UCSD-AML1 (cell line): ENCODE results near the gene SCAMP3.
"Not testable (repeated sequence)": the region's sequence is repeated elsewhere in the genome, so short reads cannot be mapped to it uniquely, and the experiment has no call there.

Experiments used
- DNase-seq: peaks from one replicate; lab custom pipeline; 2025; ENCODE audit not compliant: unreplicated experiment; lab: John Stamatoyannopoulos, UW

SCAMP3 gene

DNA sequence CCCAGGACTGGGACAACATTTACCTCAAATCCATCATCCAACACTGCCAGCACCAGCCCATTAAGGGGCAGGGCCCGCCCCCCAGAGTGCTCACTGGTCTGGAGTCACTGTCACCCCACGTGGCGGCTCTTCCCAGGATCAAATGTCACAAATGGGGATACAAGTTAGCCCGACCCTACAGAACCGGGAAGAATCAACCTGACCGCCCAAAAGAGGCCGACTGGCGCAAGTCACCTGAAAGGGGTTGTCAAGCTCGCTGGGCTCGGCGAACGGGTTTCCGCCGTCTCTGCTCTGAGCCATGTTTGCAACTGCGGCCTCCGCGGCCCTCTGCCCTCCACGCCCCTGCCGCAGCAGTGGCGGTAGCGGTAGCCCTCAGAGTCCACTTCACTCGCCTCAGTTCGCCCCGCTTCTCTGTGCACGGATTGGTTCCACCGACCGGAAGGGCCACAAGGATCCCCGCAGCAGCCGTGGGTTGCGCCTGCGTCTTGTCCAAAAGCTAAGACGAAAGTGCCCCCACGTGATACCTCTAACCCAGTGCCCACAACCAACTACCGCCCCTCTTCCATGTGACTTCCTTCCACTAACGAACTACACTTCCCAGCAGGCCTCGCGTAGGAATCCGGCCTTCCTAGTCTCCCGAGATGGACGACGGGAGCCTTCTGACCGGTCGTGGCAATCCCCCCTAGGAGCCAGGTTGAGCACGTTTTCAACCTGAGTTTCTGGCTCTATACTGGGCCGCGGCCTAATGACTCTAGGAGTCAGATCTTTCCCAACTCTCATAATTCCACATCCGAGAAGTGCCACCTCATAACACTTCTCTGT lies at the start of gene SCAMP3:
Gene SCAMP3, minus strand, starts transcription at position 509 of the 822 bp plus-strand sequence. Its CDS starts 209 bp downstream, at position 300.
- peak; percentile 93 for DNase-seq

DNA sequence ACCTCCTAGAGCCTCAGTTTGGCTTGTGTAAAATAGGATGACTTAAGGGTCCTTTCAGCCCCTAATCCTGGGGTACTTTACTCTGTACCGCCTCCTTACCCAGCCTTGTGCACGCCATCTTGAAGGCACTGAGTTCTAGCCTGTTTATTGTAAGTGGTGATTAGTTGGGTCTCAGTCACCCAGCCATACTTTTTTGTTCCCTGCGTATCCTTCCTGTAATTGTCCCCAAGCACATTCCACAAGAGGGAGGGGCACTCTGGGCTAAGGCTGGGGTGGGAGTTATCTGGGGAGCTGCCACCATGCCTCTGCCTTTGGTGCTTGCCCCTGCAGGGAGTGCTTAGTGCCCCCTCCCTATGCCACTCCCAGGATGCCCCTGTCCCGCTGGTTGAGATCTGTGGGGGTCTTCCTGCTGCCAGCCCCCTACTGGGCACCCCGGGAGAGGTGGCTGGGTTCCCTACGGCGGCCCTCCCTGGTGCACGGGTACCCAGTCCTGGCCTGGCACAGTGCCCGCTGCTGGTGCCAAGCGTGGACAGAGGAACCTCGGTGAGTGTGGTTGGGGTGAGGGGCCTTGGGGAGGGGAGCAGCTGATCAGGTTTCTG lies 47.4 kb upstream of the SCAMP3 start:
- no peak for DNase-seq

DNA sequence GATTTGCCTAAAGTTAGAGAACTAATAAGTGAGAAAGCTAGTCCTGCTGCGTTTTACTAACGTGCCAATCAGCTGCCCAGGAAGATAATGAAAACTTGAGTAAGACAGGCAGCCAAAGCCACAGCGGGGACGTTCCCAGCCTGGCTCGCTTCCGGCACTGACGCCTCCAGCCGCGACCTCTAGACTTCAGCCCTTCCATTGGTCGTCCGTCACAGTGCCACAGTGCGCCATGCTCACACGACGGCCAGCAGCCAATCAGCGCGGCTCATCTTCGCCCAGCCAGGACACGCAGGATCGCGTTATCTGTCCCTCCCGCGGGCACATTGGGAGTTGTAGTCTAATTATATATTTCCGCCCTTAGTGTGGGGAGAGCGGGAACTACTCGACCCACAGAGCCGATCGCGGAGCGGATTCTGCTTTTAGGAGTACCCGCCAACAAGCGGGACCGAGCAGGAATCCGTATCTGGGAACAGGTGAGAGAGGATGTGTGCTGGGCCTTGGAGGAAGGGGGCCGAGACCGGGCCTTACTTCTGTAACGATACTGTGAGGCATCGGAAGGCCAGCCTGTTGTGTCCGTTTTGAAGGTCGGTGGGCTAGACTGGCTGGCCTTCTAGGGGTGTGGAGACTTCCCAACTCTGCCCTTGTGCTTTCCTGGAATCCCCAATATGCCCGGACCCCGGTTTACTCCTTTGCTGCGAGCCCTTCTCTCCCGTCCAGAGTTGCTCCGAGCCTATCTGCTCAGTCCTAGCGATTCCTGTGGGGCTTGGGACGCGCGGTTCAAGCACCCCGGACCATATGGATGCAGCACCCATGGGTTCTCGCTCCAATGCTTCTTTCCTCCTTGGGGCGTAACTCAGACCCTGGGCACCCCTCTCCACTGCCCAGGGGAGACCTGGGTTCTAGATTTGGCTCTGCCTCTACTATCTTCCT lies 46.6 kb upstream of the SCAMP3 start, which contains the start of gene FDPS:
Gene FDPS, plus strand, starts transcription at position 374 of the 930 bp plus-strand sequence. CDS start 924 bp downstream, outside the sequence.
- peak; percentile 98 for DNase-seq

DNA sequence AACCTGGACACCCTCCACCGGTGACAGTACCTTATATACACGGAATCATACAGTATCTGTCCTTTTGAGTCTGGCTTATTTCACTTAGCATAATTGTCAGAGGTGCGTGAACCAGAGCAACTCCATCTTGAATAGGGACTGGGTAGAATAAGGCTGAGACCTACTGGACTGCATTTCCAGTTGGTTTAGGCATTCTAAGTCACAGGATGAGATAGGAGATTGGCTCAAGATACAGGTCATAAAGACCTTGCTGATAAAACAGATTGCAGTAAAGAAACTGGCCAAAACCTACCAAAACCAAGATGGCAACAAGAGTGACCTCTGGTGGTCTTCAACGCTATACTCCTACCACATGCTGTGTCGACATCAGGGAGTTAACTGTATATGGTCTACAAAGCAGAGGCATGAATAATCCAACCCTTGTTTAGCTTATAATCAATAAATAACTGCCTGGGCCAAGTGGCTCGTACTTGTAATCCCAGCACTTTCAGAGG lies 45.1 kb upstream of the SCAMP3 start:
- no peak for DNase-seq

DNA sequence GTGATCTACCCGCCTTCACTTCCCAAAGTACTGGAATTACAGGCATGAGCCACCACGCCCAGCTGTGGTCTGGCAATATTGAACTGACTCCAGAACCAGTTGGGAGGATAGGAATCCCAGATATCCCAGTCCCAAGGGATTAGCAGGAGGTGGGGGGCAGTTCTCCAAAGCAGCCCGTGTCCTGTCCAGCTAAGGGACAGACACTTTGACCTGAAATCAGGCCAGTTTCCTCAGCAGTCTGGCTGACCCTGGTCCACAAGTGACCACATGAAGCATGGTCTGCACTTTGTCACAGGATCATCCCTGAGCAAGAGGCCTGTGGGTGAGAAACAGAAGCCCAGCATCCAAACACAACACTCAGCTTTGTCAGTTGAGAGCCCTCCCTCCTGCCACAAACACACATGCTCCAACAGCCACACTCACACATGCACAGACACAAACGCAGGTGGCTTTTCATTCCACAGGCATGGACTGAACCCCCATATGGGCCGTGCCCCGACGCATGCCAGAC lies 43.8 kb upstream of the SCAMP3 start:
- no peak for DNase-seq

DNA sequence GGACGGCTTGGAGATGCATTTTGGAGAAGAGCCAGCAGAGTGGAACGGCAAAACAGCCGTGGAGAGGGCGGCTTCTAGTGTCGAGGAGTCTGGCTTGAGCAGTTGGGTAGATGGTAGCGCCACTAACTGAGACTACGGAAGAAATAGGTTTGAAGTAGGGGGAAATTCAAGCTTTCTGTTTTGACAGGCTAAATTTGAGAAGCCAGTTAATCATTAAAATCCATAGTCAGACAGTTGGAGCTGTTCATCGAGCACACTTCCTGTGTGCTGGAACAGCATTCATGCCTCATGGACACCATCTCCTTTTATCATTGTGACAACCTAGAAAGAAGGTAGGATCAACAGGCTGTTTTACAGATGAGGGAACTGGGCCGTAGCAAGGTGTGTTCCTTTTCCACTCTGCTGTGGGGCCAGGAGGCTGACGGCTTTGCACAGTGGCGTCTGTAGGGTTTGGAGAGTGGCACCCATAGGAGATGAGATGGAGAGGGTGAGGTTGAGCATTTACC lies 42.5 kb upstream of the SCAMP3 start:
- no peak for DNase-seq

DNA sequence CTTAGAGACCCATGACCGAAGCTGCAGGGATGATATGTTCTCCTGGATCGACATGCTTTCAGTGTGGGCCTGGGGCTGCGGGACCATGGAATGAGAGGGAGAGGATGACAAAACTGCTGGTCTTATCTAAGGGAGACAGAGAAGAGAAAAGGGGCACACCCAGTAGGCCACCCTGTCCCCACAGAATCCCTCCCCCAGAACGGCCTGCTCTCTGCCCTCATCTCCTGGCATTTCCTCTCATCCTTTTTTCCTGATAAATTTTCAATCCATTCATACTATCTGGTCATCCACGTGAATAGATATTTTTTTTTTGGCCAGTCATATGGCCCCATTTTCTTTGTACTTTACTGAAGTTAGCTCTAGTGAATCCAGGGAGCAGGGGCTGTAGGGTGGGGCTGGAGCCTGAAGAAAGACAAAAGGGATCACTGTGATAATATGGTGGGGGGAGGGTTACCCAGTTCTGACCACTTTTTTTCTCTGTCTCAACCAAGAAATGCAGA lies 39.2 kb upstream of the SCAMP3 start, which contains the start of gene PKLR:
Gene PKLR, minus strand, starts transcription at position 97 of the 500 bp plus-strand sequence. Its CDS starts 43 bp downstream, at position 54.
- no peak for DNase-seq

DNA sequence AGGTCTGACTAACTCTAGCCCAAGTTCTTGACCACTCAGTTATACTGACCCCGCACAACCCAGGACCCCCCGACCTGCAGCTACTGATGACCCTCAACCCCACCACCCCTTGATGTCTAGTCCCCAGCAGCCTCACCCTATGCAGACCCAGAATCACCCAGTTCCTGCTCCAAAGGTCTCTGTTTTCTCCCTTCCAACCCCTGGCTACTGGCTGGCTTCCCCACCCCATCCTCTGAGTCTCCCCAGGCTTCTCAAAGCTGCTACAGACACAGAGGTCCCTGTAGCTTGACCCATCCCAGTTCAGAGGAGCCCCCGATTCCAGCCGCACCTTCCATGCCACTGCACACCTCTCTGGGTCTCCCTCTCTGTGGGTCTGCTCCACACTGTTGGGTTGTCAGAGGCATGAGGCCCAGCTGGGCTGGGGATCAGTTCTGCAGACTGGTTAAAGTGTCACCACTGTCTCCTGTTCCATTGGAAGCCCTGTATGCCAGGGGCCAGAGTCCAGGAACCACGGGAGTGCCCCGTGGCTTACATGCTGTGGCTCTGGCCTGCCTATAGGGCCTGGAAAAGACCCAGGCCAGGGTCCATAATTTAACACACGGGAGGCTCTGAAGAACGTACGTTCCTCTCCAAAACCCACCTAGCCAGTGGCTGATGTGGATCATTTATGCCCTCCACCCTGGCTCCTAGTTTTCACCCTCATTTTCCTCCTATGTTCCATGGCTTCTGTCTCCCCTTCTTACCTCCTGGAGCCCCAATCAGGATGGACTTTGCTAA lies 38.6 kb upstream of the SCAMP3 start:
- DNase-seq, result no peak

DNA sequence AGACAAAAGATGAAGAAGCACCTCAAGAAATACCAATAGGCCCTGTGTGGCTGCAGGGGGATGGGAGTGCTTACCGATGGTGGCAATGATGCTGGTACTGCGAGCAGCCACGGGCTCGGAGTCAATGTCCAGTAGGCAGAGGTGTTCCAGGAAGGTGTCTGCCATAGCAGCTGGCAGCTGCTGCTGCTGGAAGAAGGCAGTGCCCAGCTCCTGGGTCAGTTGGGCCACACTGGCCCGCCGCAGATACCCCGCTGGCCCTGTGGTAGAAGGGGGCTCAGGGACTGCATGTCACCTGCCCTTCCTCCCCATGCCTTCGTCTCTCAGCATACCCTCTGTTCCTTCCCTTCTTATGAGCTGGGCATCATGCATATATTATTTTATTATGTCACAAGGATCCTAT lies 37.9 kb upstream of the SCAMP3 start:
- DNase-seq, result no peak

DNA sequence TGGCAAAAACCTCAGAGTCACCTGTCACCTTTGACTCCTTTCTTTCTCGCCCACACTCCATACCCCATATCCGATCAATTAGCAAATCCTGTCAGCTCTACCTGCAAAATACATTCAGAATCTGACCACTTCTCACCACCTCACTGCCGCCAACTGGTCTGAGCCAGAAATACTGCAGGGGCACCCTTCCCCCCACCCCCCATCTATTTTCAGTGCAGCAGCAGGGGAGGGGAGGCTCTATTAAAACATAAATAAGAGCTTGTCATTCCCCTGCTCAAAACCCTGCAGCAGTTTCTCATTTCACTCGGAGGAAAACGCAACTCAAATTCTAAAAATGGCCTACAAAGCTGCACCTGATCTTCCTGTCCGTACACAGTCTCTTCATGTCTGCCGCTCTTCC lies 35.2 kb upstream of the SCAMP3 start:
- DNase-seq, result no peak

DNA sequence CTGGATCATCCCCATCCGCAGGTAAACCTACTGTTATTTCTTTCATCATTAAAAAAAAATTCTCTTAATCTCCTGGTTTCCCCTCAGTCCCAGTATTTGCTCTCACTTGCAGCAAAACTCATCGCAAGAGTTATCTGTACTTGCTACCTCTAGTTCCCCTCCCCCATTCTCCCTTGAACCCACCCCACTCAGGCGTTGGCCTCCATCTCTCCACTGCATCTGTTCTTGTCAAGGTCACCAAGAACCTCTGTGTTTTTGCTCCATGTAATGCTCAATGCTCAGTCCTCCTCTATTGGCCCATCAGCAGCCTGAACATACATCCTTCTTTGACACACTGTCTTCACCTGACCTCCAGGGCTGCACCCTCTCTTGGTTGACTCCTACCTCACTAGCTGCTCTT lies 34.5 kb upstream of the SCAMP3 start:
- DNase-seq, result no peak

DNA sequence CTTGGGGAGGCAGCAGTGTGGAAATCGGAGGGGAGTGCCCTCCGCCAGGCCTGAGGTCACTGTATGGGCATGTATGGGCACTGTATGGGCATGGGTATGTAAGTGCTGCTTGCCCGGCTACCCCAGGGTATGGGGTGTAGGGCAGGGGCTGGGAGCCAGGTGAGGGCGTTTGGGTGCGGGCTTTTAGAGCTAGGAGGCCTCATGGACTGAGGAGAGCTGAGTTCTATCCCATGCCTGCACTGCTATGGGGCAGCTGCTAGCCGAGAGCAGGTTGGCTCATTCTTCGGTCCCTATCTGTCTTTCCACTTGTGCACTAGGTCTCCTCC lies 33.7 kb upstream of the SCAMP3 start:
- DNase-seq, result no peak

DNA sequence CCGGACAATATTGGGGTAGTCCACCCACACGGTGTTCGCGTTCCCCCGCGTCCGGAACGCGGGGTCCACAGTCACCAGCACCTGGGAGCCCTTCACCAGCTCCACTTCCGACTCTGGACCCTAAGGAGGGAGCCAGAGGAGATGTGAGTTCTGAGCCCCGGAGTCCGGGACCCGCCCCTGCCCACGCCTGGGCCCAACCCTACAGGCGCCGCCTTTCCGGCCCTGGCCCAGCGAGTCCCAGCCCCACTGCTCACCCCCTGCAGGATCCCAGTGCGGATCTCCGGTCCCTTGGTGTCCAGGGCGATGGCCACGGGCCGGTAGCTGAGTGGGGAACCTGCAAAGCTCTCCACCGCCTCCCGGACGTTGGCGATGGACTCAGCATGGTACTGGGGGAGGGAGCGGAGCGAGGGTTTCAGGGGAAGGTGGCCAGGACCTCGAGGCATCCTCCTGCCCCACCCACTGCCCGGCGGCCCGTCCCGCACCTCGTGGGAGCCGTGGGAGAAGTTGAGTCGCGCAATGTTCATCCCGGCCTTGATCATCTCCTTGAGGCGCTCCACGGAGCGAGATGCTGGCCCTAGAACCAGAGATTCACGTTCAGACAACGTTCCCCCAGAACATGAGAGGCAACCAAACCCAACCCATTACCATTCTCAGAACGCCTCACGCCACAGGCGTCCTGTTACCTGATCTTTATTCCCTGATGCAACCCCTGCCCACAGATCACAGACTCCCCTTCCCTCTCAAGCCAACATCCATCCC lies 33.2 kb upstream of the SCAMP3 start:
- no peak for DNase-seq

DNA sequence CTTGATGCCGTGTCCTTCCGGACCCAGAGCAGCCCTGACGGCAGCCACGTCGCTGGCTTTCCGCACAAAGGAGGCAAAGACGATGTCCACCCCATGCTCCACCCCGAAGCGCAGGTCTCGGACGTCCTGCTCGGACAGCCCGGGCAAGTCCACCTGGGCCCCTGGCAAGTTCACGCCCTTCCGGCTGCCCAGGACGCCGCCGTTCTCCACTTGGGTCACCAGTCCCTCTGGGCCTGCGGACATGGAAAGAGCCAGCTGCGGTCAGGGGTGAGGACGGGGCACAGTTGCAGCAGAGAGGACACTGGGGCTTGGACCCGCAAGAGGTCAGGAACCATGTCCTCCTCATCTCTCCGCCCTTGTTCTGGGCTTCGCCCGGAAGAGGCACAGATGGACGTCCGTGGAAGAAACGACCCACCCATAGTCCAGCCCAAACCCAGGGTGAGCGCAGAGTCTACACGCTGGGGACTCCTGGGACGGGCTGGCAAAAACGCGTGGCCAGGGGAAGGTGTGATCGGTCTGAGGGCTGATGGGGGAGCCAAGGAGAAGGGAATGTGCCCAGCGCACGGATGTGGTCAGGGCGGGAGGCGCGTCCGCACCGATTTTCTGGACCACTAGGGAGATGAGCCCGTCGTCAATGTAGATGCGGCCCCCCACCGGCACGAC lies 32.5 kb upstream of the SCAMP3 start:
- DNase-seq, result no peak

DNA sequence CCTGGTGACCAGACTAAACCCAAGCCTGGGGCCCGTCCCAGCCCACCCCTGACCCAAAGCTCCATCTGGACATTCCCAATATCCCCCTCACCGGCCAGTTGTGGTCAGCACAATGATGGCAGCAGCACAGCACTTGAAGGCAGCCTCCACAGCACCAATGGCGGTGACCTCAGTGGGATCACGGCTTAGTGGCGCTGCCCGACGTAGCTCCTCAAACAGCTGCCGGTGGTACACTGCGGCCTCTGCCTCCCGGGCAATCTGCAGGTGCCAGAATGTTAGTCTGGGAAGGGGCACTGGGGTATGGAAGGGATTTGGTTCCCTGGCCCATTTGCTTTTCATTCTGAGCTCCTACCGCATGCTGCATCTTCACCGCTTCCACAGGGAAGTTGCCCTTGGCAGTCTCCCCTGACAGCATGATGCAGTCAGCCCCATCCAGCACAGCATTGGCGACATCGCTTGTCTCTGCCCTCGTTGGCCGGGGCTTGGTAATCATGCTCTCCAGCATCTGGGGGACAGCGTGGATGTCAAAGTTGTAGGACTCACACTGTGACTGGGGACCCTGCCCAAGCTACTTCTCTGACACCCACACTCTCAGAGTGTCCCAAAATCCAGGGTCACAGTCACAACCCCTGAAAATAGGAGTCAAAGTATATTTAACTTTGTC lies 31.1 kb upstream of the SCAMP3 start:
- no peak for DNase-seq

DNA sequence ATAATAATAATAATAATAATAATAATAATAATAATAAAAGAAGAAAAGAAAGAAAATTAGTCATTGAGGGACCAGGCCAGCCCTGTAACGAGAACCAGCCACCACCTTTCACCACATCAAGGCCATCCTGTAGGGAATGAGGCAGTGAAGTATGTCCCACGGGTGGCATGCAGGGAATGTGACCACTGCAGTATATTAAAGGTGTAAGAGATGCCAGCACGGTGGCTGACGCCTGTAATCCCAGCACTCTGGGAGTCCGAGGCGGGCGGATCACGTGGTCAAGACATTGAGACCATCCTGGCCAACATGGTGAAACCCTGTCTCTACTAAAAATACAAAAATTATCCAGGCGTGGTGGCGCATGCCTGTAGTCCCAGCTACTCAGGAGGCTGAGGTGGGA lies 28.8 kb upstream of the SCAMP3 start:
- DNase-seq, result not testable (repeated sequence)

DNA sequence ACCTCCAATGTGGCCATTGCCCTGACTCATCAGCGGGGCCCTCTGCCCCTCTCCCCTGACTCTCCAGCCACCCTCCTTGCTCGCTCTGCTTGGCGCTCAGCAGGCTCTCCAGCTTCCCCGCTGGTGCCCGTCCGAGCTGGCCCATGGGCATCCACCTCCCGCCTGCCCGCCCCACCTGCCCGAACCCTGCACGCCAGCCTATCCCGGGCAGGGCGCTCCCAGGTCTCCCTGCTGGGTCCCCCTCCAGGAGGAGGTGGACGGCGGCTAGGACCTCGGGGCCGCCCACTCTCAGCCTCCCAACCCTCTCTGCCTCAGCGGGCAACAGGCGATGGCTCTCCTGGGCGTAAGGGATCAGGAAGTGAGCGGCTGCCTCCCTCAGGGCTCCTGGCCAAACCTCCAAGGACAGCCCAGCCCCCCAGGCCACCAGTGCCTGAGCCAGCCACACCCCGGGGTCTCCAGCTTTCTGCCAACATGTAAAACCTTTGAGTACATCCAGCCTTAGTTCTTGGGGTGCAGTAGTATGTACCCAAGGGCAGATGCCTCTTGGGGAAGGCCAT lies 25.9 kb upstream of the SCAMP3 start:
- DNase-seq, result no peak

DNA sequence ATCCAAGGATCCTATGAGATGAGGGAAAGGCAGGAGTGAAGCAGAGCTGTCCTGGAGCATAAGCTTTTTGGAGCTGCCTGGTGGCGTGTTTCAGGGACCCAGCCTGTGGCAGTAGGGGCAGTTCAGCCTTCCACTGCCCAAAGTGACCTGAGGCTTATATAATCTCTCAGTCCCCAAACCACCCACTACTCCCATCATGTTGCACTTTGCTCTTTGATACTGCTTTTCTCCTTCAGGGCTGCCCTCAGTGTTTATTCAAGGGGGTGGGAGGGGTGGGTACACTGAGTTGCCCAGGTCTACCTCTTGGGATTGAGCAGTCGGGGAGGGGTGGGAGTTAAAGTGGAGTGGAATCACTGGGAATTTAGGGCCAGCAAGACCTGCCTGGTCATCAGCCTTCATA lies 24.4 kb upstream of the SCAMP3 start:
- DNase-seq, result no peak
